IPS DF 4.7 (cell line): ENCODE results near the gene CHTF8.
"Not testable (repeated sequence)": the region's sequence is repeated elsewhere in the genome, so short reads cannot be mapped to it uniquely, and the experiment has no call there.

Experiments used
- DNase-seq: peaks from one replicate; pipeline ENCODE4 v3.0.0-alpha.2; 2013; ENCODE audit warnings: low spot score; ENCODE audit errors: extremely low read depth

CHTF8 gene

DNA sequence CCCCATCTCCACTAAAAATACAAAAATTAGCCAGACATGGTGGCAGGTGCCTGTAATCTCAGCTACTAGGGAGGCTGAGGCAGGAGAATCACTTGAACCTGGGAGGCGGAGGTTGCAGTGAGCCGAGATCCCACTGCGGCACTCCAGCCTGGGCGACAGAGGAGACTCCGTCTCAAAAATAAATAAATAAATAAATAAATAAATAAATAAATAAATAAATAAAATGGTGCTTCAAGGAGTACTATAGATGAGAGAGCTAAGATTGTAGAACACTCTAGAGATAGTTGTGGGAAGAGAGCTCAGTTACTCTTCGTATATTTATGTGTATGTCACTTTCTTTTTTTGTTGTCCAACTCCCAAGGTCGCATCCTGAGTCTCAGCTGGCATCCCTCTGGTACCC lies 7.1 kb upstream of the CHTF8 start:
- not testable (repeated sequence) for DNase-seq

- no peak for DNase-seq
Observed at GRCh38 chr16:69138608-69139007, 6.2 kb upstream of the CHTF8 start.

GRCh38 chr16:69133373-69133954 lies 1.1 kb upstream of the CHTF8 start:
- no peak for DNase-seq

- no peak for DNase-seq
Observed at GRCh38 chr16:69131839-69132423, 457 bp downstream of the CHTF8 start.

GRCh38 chr16:69131167-69131838 lies 1.1 kb downstream of the CHTF8 start:
- no peak for DNase-seq

GRCh38 chr16:69130461-69130860 lies 1.9 kb downstream of the CHTF8 start:
- no peak for DNase-seq

DNA sequence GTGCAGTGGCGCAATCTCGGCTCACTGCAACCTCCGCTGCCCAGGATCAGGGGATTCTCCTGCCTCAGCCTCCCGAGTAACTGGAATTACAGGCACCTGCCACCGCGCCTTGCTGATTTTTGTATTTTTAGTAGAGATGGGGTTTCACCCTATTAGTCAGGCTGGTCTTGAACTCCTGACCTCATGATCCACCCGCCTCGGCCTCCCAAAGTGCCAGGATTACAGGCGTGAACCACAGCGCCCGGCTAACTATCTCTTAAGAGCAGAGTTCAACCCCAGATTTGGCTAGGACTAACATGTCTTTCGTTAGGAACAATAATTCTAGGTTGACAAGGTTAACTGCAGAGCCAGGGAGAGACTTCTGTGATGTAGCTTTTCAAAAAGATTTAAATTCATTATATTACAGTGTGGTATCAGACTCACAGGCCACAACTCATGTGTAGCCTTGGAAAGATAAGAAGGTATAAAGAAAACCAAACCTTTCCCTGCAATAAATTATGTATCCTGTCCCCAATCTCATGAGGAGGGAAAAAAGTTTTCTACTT lies 4.3 kb downstream of the CHTF8 start:
- DNase-seq: no peak

DNA sequence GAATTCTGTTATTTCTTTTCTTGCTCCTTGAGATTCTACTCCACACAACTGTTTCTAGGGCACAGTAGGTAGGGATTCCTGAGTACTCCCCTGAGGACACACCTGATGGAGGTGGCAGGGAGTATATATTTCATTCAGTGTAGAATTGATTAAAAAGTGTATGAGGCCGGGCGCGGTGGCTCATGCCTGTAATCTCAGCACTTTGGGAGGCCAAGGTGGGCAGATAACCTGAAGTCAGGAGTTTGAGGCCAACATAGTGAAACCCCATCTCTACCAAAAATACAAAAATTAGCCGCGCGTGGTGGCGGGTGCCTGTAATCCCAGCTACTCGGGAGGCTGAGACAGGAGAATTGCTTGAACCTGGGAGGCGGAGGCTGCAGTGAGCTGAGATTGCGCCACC lies 5.6 kb downstream of the CHTF8 start:
- not testable (repeated sequence) for DNase-seq

DNA sequence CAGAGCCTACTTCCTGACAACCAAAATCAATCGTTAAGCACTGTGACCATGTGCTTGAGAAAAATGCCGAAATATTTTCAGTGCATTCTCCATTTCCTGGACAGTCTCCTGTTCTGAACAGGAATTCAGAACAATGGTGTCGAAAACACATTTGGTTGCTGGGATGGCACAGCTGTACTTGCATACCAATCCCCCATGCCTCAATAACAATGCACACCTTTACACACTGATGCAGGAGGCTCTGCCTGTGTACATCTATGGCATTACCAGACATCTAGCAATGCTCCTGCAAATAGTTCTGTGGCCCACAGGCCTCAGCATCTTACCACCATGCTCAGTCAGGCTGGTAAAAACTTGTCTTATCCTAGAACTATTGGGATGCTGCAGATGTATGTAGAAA lies 6.2 kb downstream of the CHTF8 start:
- DNase-seq: no peak

GRCh38 chr16:69124961-69125360 lies 7.4 kb downstream of the CHTF8 start:
- not testable (repeated sequence) for DNase-seq

GRCh38 chr16:69124406-69124805 lies 8.0 kb downstream of the CHTF8 start:
- DNase-seq: not testable (repeated sequence)

DNA sequence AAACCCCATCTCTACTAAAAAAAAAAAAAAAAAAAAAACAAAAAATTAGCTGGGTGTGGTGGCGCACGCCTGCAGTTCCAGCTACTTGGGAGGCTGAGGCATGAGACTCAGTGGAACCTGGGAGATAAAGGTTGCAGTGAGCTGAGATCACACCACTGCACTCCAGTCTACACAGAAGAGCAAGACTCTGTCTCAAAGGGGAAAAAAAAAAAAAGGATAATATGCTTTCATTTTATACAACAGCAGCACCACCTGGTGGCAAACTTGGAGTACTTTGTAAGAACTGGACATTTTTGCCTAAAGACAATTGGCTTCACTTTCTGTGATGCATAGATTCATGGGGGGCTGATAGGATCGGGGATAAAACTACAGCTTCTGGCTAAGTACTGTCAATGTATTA lies 8.5 kb downstream of the CHTF8 start:
- DNase-seq: no peak

DNA sequence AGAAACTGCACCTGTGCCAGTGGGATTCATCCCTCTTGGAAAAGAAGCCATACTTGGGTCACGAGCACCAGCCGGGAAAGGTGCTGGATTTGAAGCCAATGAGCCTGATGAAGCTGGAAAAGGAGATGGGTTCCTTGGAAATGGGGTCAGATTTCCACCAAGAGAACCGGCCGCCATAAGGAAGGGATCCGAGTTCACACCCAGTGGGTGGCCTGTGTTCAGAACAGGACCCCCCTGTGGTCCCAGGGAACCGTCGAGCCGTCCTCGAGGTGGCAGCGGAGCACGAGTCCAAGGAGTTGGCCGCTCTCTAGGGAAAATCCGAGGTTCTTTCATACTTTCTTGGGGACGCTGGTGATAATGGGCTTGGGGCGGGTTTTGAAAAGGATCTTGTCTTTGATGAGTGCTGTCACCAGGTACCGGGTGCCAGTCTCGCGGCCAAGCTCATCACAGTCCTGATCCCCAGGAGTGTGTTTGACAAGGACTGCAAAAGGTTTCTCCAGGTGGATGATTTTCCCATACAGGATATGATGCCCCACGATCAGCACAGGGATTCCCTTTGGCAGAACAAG lies 12.2 kb downstream of the CHTF8 start:
- DNase-seq: no peak

GRCh38 chr16:69119536-69119935 lies 12.9 kb downstream of the CHTF8 start:
- no peak for DNase-seq

- DNase-seq: no peak
Observed at GRCh38 chr16:69118994-69119393, 13.4 kb downstream of the CHTF8 start.

- DNase-seq: no peak
Observed at GRCh38 chr16:69118468-69118867, 13.9 kb downstream of the CHTF8 start.

- no peak for DNase-seq
Observed at GRCh38 chr16:69116906-69117305, 15.5 kb downstream of the CHTF8 start.

DNA sequence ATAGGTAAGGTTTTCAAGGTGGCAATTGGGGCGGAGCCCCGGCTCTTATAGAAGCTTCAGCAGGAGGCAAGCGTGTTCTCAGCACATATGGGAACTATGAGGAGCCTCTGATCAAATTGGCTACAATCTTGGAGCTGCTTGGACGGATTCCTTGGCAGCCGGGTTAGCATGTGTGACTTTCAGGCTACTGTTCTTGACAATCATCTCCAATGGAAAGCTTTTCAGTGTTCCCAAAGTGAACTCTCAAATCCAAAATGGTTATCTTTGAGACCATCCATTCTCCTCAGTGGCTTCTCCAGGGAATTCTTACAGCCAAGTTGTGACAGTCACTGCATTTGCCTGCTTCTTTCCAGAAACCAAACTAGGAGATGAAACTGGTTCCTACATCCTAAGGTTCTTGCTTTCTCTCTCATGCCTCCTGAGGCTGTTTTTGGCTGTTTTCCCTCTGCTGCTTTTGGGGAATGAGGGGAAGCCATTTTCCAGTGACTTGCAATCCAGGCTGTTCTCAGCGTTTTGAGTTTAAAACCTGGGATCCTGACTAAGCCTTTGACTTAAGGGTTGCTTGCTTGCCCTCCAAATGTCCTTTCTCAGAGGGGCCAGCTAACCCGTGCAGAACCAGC lies 16.0 kb downstream of the CHTF8 start:
- DNase-seq: no peak

- no peak for DNase-seq
Observed at GRCh38 chr16:69115837-69116236, 16.6 kb downstream of the CHTF8 start.

DNA sequence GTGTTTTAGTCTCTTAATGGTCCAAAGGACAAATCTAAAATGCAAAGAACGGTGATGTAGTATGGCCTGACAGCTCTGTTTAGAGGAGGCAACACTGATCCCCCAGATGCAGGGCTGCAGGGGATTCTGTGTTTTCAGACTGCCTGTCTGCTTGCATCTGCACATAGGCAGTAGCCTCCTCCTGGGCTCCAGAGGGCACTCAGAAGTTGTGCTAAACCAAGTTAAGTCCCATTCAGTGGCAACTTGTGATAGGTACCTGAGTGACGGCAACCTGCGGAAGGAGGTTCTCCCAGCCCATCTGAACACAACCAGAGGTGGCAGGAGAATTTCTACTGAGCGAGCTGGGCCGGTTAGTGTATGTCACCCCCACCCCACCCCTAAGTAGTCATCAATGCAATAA lies 17.0 kb downstream of the CHTF8 start:
- no peak for DNase-seq

- DNase-seq: no peak
Observed at GRCh38 chr16:69114976-69115355, 17.4 kb downstream of the CHTF8 start.
